Cardiac muscle cell (in vitro differentiated cells and primary cell): Measurements from ENCODE around the gene TBC1D19. TPM values are rescaled to one million over a fixed set of nuclear protein-coding genes. Genes with fewer than 3 reads are reported as not detected.
"Not testable (repeated sequence)": the region's sequence is repeated elsewhere in the genome, so short reads cannot be mapped to it uniquely, and the experiment has no call there.

Experiments
- DNase-seq, 2 donors: peaks; one replicate each; pipeline versions ENCODE4 v3.0.0 to v3.0.0-alpha.2; 2010 to 2017; ENCODE audit warnings: low read depth in 1 of 2, low spot score in 1 of 2
- H3K27ac ChIP-seq: fragments of 200-600 bp; sonication (generic); 2 replicates; pipeline ENCODE4 v1.5.1; 2016
- H3K27me3 ChIP-seq: fragments of 200-600 bp; sonication (generic); 2 replicates; pipeline ENCODE4 v1.6.0; 2016; ENCODE audit warnings: control low read depth
- H3K36me3 ChIP-seq: fragments of 200-600 bp; sonication (generic); 2 replicates; pipeline ENCODE4 v1.5.1; 2016; ENCODE audit warnings: control low read depth
- H3K4me1 ChIP-seq: fragments of 200-600 bp; sonication (generic); 2 replicates; pipeline ENCODE4 v1.8.1; 2017; ENCODE audit warnings: low read depth, mild to moderate bottlenecking, mixed run types
- H3K4me3 ChIP-seq: fragments of 200-600 bp; sonication (generic); 2 replicates; pipeline ENCODE4 v1.5.1; 2016; ENCODE audit warnings: mild to moderate bottlenecking
- H3K9me3 ChIP-seq: fragments of 200-600 bp; sonication (generic); 2 replicates; pipeline ENCODE4 v1.5.1; 2017; ENCODE audit warnings: low read depth, mild to moderate bottlenecking, control low read depth
- CTCF ChIP-seq: IDR thresholded peaks from 2 replicates; pipeline ENCODE4 v1.5.1; 2012; ENCODE audit warnings: low read depth, mild to moderate bottlenecking, low read length
- polyA plus RNA-seq: library from polyadenylated mRNA; unstranded; fragments of >200 nt; fragmentation: Nextera tagmentation; extraction: Ambion mirVana; gene quantifications from 2 replicates; pipeline ENCODE4 v1.2.1, GENCODE V29; 2016
- total RNA-seq: library from RNA; depleted of rRNA; stranded (reverse); fragments of >200 nt; gene quantifications from 2 replicates; pipeline ENCODE4 v1.2.3, GENCODE V29; 2016

Gene TBC1D19
- total and polyA plus RNA-seq, 2 experiments from 2014 or later: 10.9 to 17.3 TPM

GRCh38 chr4:26660261-26660660 lies 76.4 kb downstream of the TBC1D19 start:
- Histone ChIP-seq H3K27ac (no peak overlapping the region), H3K4me1 (no peaks in the 10 kb centered on the region)

GRCh38 chr4:26663888-26664287 lies 80.0 kb downstream of the TBC1D19 start:
- H3K36me3 ChIP-seq: peaks cover 4% of the 10 kb centered on the region
- TF ChIP-seq CTCF: no peak

More at GRCh38 chr4:26660261-26660660, 76.4 kb downstream of the TBC1D19 start:
- peaks cover 4% of the 10 kb centered on the region for H3K36me3 ChIP-seq
- H3K4me3 ChIP-seq: no peak overlapping the region
- H3K9me3 ChIP-seq: no peaks in the 10 kb centered on the region
- no peak for DNase-seq
- no peaks in the 10 kb centered on the region for H3K27me3 ChIP-seq
- TF ChIP-seq CTCF: no peak

GRCh38 chr4:26670903-26671537 lies 87.1 kb downstream of the TBC1D19 start:
- no peaks in the 10 kb centered on the region for H3K9me3 ChIP-seq
- TF ChIP-seq CTCF: no peak
- no peaks in the 10 kb centered on the region for H3K27me3 ChIP-seq
- no peak overlapping the region for H3K4me3 ChIP-seq
- H3K4me1 ChIP-seq: no peaks in the 10 kb centered on the region
- no peak for DNase-seq
- H3K36me3 ChIP-seq: peaks cover 4% of the 10 kb centered on the region
- no peak overlapping the region for H3K27ac ChIP-seq

More at GRCh38 chr4:26663888-26664287, 80.0 kb downstream of the TBC1D19 start:
- Histone ChIP-seq H3K4me1 (no peaks in the 10 kb centered on the region), H3K4me3 (no peak overlapping the region), H3K9me3 (no peaks in the 10 kb centered on the region), H3K27ac (no peak overlapping the region), H3K27me3 (no peaks in the 10 kb centered on the region)
- DNase-seq: no peak

- not testable (repeated sequence) for H3K27ac ChIP-seq, H3K9me3 ChIP-seq, H3K4me1 ChIP-seq, H3K4me3 ChIP-seq, H3K27me3 ChIP-seq, DNase-seq, H3K36me3 ChIP-seq
Measured at GRCh38 chr4:26679040-26679695, 95.3 kb downstream of the TBC1D19 start.

- H3K36me3 ChIP-seq: no peaks in the 10 kb centered on the region
- H3K4me3 ChIP-seq: no peak overlapping the region
- H3K4me1 ChIP-seq: no peaks in the 10 kb centered on the region
- no peak for DNase-seq
- H3K27ac ChIP-seq: no peak overlapping the region
- H3K27me3 ChIP-seq: no peaks in the 10 kb centered on the region
- no peak for TF ChIP-seq CTCF
- no peaks in the 10 kb centered on the region for H3K9me3 ChIP-seq
Measured at GRCh38 chr4:26682436-26682835, 98.6 kb downstream of the TBC1D19 start.

GRCh38 chr4:26685250-26685649 lies 101.4 kb downstream of the TBC1D19 start:
- Histone ChIP-seq H3K27me3 (no peaks in the 10 kb centered on the region), H3K4me3 (no peak overlapping the region), H3K4me1 (no peaks in the 10 kb centered on the region), H3K9me3 (no peaks in the 10 kb centered on the region), H3K36me3 (no peaks in the 10 kb centered on the region), H3K27ac (no peak overlapping the region)
- no peak for TF ChIP-seq CTCF
- peak in 1 of 2 donors; percentile 8 for DNase-seq
